ENCODE data around the gene CARD14.

Gene CARD14

DNA sequence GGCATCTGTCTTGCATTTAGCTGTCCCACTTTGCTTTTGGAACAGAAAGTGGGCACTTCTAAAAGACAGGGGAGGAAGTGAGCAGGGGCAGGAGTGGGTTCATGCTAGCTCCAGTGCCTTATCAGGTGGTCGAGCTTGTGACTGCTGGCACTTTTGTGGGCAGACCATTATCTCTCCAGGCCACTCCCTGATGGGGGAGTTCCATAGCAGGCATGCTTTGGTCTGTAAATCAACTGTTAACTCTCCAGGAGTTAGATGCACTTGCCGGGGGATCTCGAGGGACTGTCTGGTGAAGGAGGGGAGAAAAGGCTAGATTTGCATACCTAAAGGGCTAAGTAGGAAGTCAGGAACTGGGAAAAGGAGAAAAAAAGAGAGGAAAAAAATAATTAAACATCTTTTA, 9.3 kb upstream of the CARD14 start:
- DNase-seq (ENCODE audit: low read depth) = no peak
- TF ChIP-seq, protein P1, sequence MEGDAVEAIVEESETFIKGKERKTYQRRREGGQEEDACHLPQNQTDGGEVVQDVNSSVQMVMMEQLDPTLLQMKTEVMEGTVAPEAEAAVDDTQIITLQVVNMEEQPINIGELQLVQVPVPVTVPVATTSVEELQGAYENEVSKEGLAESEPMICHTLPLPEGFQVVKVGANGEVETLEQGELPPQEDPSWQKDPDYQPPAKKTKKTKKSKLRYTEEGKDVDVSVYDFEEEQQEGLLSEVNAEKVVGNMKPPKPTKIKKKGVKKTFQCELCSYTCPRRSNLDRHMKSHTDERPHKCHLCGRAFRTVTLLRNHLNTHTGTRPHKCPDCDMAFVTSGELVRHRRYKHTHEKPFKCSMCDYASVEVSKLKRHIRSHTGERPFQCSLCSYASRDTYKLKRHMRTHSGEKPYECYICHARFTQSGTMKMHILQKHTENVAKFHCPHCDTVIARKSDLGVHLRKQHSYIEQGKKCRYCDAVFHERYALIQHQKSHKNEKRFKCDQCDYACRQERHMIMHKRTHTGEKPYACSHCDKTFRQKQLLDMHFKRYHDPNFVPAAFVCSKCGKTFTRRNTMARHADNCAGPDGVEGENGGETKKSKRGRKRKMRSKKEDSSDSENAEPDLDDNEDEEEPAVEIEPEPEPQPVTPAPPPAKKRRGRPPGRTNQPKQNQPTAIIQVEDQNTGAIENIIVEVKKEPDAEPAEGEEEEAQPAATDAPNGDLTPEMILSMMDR (IDR thresholded peaks at IDR 0.05; ENCODE audit: control insufficient read depth, extremely low read depth, insufficient read depth) = no peak
- no peak overlapping the region for H3K4me3 ChIP-seq (ENCODE audit: low read depth, low read length)

GRCh38 chr17:80163336-80163735, 6.5 kb upstream of the CARD14 start:
- no peak overlapping the region for H3K4me3 ChIP-seq (ENCODE audit: low read depth, low read length)
- TF ChIP-seq, protein P1 (IDR thresholded peaks at IDR 0.05; ENCODE audit: control insufficient read depth, extremely low read depth, insufficient read depth) = no peak
- no peak for DNase-seq (ENCODE audit: low read depth)

GRCh38 chr17:80164185-80164584, 5.6 kb upstream of the CARD14 start:
- H3K4me3 ChIP-seq (ENCODE audit: low read depth, low read length) = no peak overlapping the region
- TF ChIP-seq, protein P1 (IDR thresholded peaks at IDR 0.05; ENCODE audit: control insufficient read depth, extremely low read depth, insufficient read depth) = no peak

DNA sequence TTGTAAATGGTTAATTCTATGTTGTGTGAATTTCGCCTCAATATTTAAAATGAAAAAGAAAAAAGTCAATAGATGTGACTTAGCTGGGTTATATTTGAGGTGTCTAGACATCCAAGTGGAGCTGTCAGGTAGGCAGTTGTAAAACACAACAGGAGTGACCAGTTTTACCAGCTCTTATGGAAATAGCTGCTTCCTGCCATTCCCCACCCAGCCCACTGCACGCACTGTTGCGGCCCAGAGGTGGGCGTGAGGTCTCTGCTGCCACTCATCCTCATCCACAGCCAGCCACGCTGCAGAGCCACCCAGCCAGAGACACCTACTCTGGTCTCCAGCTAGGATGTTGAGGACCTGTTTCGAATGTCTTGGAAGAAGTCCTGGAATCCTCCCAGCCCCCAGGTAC, 3.4 kb upstream of the CARD14 start:
- peak; percentile 62 for DNase-seq (ENCODE audit: low read depth)

More at GRCh38 chr17:80164185-80164584, 5.6 kb upstream of the CARD14 start:
- DNase-seq (ENCODE audit: low read depth) = no peak

GRCh38 chr17:80168371-80168770, 1.5 kb upstream of the CARD14 start:
- no peak overlapping the region for H3K4me3 ChIP-seq (ENCODE audit: low read depth, low read length)
- TF ChIP-seq, protein P1 (IDR thresholded peaks at IDR 0.05; ENCODE audit: control insufficient read depth, extremely low read depth, insufficient read depth) = no peak
- no peak for DNase-seq (ENCODE audit: low read depth)

More for the DNA sequence above, 3.4 kb upstream of the CARD14 start:
- H3K4me3 ChIP-seq (ENCODE audit: low read depth, low read length) = no peak overlapping the region
- TF ChIP-seq, protein P1 (IDR thresholded peaks at IDR 0.05; ENCODE audit: control insufficient read depth, extremely low read depth, insufficient read depth) = no peak

- no peak overlapping the region for H3K4me3 ChIP-seq (ENCODE audit: low read depth, low read length)
- DNase-seq (ENCODE audit: low read depth) = no peak
- TF ChIP-seq, protein P1 (IDR thresholded peaks at IDR 0.05; ENCODE audit: control insufficient read depth, extremely low read depth, insufficient read depth) = no peak
Measured at GRCh38 chr17:80169107-80169506, 723 bp upstream of the CARD14 start.

DNA sequence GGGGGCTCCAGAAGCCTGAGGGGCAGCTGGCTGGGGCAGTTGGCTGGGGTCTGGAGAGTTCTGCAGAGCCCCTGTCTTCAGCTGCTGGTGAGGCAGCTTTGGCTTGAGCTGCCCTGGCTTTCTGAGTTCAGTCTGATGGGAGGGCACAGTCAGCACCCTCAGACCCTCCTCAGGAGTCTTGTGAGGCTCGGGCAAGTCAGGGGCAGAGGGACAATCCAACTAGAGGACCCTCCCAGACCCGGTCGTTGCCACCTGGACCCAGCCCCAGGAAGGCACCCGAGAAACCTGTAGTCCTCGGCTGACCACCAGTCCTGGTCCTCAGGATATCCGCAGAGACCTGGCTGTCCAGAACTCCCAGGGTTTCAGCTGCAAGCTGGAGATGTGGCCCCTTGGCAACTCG, 1.9 kb downstream of the CARD14 start:
- no peak for DNase-seq (ENCODE audit: low read depth)
- H3K4me3 ChIP-seq (ENCODE audit: low read depth, low read length) = no peak overlapping the region
- TF ChIP-seq, protein P1 (IDR thresholded peaks at IDR 0.05; ENCODE audit: control insufficient read depth, extremely low read depth, insufficient read depth) = no peak

Measured in LNCaP clone FGC (cell line).